ENCODE measurements around the gene MOCOS. TPM values are rescaled to one million over a fixed set of nuclear protein-coding genes. Genes with fewer than 3 reads are reported as not detected.

Gene MOCOS
- total and polyA plus RNA-seq, 2 donors (not counting 1 experiment from before 2014, with no cell fraction given) = 0.01 to 0.05 TPM

- peaks cover 0 to 12% (median 3%) of the 10 kb centered on the region in 4 experiments for H3K27me3 ChIP-seq (replicated peaks in 1 of 4; ENCODE audit: control extremely low read depth in 1 of 4, control insufficient read depth in 3 of 4, insufficient read depth in 4 of 4, low read length in 3 of 4)
- H2AFZ ChIP-seq (ENCODE audit: insufficient read depth, low read depth, low read length, poor library complexity, severe bottlenecking) = no peak overlapping the region
- intact Hi-C loops (cut with micrococcal nuclease) = no loop called here
- H3K9ac ChIP-seq (ENCODE audit: low read length) = no peak overlapping the region
- H3K9me3 ChIP-seq (ENCODE audit: control extremely low read depth in 1 of 3, control insufficient read depth in 2 of 3, insufficient read depth in 1 of 3, low read length in 2 of 3) = no peaks in the 10 kb centered on the region
- H3K27ac ChIP-seq (ENCODE audit: low read length in 2 of 2) = no peak overlapping the region
- no peak overlapping the region for H3K4me2 ChIP-seq (replicated peaks; ENCODE audit: low read depth, low read length, poor library complexity, severe bottlenecking)
- TF ChIP-seq, protein P1, sequence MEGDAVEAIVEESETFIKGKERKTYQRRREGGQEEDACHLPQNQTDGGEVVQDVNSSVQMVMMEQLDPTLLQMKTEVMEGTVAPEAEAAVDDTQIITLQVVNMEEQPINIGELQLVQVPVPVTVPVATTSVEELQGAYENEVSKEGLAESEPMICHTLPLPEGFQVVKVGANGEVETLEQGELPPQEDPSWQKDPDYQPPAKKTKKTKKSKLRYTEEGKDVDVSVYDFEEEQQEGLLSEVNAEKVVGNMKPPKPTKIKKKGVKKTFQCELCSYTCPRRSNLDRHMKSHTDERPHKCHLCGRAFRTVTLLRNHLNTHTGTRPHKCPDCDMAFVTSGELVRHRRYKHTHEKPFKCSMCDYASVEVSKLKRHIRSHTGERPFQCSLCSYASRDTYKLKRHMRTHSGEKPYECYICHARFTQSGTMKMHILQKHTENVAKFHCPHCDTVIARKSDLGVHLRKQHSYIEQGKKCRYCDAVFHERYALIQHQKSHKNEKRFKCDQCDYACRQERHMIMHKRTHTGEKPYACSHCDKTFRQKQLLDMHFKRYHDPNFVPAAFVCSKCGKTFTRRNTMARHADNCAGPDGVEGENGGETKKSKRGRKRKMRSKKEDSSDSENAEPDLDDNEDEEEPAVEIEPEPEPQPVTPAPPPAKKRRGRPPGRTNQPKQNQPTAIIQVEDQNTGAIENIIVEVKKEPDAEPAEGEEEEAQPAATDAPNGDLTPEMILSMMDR (IDR thresholded peaks at IDR 0.05) = no peak
- no peak for TF ChIP-seq EZH2 (IDR thresholded peaks at IDR 0.05; ENCODE audit: borderline replicate concordance, insufficient read depth, low read depth, low read length, poor library complexity, severe bottlenecking)
- Mint-ChIP-seq H3K4me1 (no peaks in the 10 kb centered on the region), H3K27ac (no peak overlapping the region), H3K4me3 (no peak overlapping the region), H3K9me3 (ENCODE audit: insufficient read depth) (no peaks in the 10 kb centered on the region), H3K27me3 (peaks cover 72% of the 10 kb centered on the region)
- H3K4me3 ChIP-seq (ENCODE audit: control extremely low read depth in 1 of 5, extremely low read depth in 1 of 5, insufficient read depth in 1 of 5, low read depth in 2 of 5, low read length in 4 of 5) = no peak overlapping the region
- 90% methylated on average over 9 of the region's 11 CpGs for WGBS (ENCODE audit: insufficient coverage)
- H4K20me1 ChIP-seq (ENCODE audit: control insufficient read depth, insufficient read depth, low read length, poor library complexity, severe bottlenecking) = no peaks in the 10 kb centered on the region
- DNase-seq = no peak
- no peaks in the 10 kb centered on the region for H3K79me2 ChIP-seq (ENCODE audit: control insufficient read depth, insufficient read depth, low read length)
- H3K4me1 ChIP-seq (ENCODE audit: control insufficient read depth in 2 of 2, insufficient read depth in 2 of 2, low read length in 2 of 2) = no peaks in the 10 kb centered on the region
- H3K36me3 ChIP-seq (replicated peaks in 1 of 2; ENCODE audit: control extremely low read depth in 1 of 2, control insufficient read depth in 1 of 2, extremely low read depth in 1 of 2, insufficient read depth in 2 of 2, low read length in 1 of 2) = no peaks in the 10 kb centered on the region
- POLR2A ChIA-PET = no interaction called here
- CTCF ChIA-PET = no interaction called here
- ATAC-seq (ENCODE audit: low read depth) = no peak
Observed at GRCh38 chr18:36309436-36310391, 122.4 kb downstream of the MOCOS start.

DNA sequence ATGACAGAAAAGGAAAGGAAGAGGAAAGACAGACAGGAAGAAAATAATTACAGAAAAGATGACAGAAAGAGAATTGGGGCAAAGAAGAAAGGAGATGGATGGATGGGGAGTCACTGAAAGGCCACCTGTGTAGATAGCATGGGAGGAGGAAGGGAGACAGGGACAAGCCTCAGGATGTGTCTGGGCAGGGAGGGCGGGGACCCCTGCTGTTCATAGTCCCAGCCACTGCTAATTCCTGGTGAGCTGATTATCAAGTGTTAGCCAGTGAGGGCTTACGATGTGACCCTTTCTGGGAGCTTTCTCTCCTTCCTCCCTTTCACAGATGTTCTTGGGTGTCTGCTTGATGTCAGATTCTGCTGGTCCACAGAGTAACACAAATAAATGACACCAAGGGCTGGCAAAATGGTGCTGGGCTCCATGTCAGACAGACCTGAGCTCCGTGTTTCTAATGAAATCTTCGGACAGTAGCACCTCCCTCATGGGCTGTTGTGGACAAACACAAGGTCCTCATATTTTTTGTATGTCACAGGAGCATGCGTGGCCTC is 123.8 kb downstream of the MOCOS start:
- Histone ChIP-seq H3K4me1 (ENCODE audit: control insufficient read depth in 2 of 2, insufficient read depth in 2 of 2, low read length in 2 of 2) (no peaks in the 10 kb centered on the region), H4K20me1 (ENCODE audit: control insufficient read depth, insufficient read depth, low read length, poor library complexity, severe bottlenecking) (no peaks in the 10 kb centered on the region), H3K4me2 (replicated peaks; ENCODE audit: low read depth, low read length, poor library complexity, severe bottlenecking) (no peak overlapping the region), H3K36me3 (replicated peaks in 1 of 2; ENCODE audit: control extremely low read depth in 1 of 2, control insufficient read depth in 1 of 2, extremely low read depth in 1 of 2, insufficient read depth in 2 of 2, low read length in 1 of 2) (no peaks in the 10 kb centered on the region), H3K9me3 (ENCODE audit: control extremely low read depth in 1 of 3, control insufficient read depth in 2 of 3, insufficient read depth in 1 of 3, low read length in 2 of 3) (no peaks in the 10 kb centered on the region), H3K79me2 (ENCODE audit: control insufficient read depth, insufficient read depth, low read length) (no peaks in the 10 kb centered on the region), H3K27ac (ENCODE audit: low read length in 2 of 2) (no peak overlapping the region), H2AFZ (ENCODE audit: insufficient read depth, low read depth, low read length, poor library complexity, severe bottlenecking) (no peak overlapping the region), H3K27me3 (replicated peaks in 1 of 4; ENCODE audit: control extremely low read depth in 1 of 4, control insufficient read depth in 3 of 4, insufficient read depth in 4 of 4, low read length in 3 of 4) (peaks cover 0 to 10% (median 3%) of the 10 kb centered on the region in 4 experiments), H3K4me3 (ENCODE audit: control extremely low read depth in 1 of 5, extremely low read depth in 1 of 5, insufficient read depth in 1 of 5, low read depth in 2 of 5, low read length in 4 of 5) (no peak overlapping the region), H3K9ac (ENCODE audit: low read length) (no peak overlapping the region)
- Mint-ChIP-seq H3K27ac (no peak overlapping the region), H3K27me3 (peaks cover 61% of the 10 kb centered on the region), H3K4me1 (no peaks in the 10 kb centered on the region), H3K4me3 (no peak overlapping the region), H3K9me3 (ENCODE audit: insufficient read depth) (no peaks in the 10 kb centered on the region)
- TF ChIP-seq, protein P1 (IDR thresholded peaks at IDR 0.05) = no peak
- no peak for TF ChIP-seq EZH2 (IDR thresholded peaks at IDR 0.05; ENCODE audit: borderline replicate concordance, insufficient read depth, low read depth, low read length, poor library complexity, severe bottlenecking)
- DNase-seq (no peak), ATAC-seq (ENCODE audit: low read depth) (no peak)
- intact Hi-C loops (cut with micrococcal nuclease) = no loop called here
- POLR2A ChIA-PET = no interaction called here
- WGBS (ENCODE audit: insufficient coverage) = 82% methylated on average over 5 of the region's 5 CpGs
- CTCF ChIA-PET = no interaction called here
